ENCODE results near the gene CLSTN1. TPM values are rescaled to one million over a fixed set of nuclear protein-coding genes. Genes with fewer than 3 reads are reported as not detected.

Gene CLSTN1
- total and polyA plus RNA-seq, 2 of the 13 experiments (the other 11 are each of a cell fraction or from before 2014, with no cell fraction given): 19.7 to 29.8 TPM

- TF ChIP-seq FOXP4 (CRISPR knock-in tag; IDR thresholded peaks at IDR 0.05) (no peak), ZNF770 (CRISPR knock-in tag; IDR thresholded peaks at IDR 0.05) (no peak), HINFP (CRISPR knock-in tag; IDR thresholded peaks at IDR 0.05; ENCODE audit: low read depth) (no peak), CEBPG (CRISPR knock-in tag; IDR thresholded peaks at IDR 0.05) (peak; percentile 41; the same call in 1 of the 2 replicates)
Measured at GRCh38 chr1:9816199-9816598, 7.6 kb downstream of the CLSTN1 start (continued).

GRCh38 chr1:9815150-9815549 is 8.6 kb downstream of the CLSTN1 start:
- no peak for FAIRE-seq
- CTCF ChIA-PET (ENCODE audit: low intra/inter-chr PET ratio, low total read pairs): no interaction called here
- in situ Hi-C loops (cut with HindIII; ENCODE audit: extremely low pct_ligation_motif_present, low pct_unique_long_range_greater_than_20kb): no loop called here

More at GRCh38 chr1:9815150-9815549, 8.6 kb downstream of the CLSTN1 start:
- DNase-seq (ENCODE audit: low spot score) (peak; percentile 64), ATAC-seq (peak; percentile 85)
- no TSS peak for BruUV-seq (replicated peaks)
- Histone ChIP-seq H3K9ac (ENCODE audit: insufficient read depth, low read depth, low read length) (0 out of 2 replicates have a peak overlapping the region, but pooled peaks have one; percentile 32), H3K27me3 (ENCODE audit: control insufficient read depth in 1 of 2, insufficient read depth in 2 of 2, low read length in 2 of 2) (no peaks in the 10 kb centered on the region), H3K27ac (ENCODE audit: extremely low read length, insufficient read depth, low read length) (peak overlapping the region; percentile 77), H3K4me1 (ENCODE audit: insufficient read depth, low read length) (peaks cover 64% of the 10 kb centered on the region), H3K79me2 (ENCODE audit: insufficient read depth, low read length) (peaks cover 74% of the 10 kb centered on the region), H2AFZ (ENCODE audit: low read length) (no peak overlapping the region), H3K36me3 (replicated peaks in 1 of 2; ENCODE audit: control insufficient read depth in 1 of 2, insufficient read depth in 2 of 2, low read length in 2 of 2) (no peaks in the 10 kb centered on the region), H4K20me1 (ENCODE audit: insufficient read depth, low read length) (no peaks in the 10 kb centered on the region), H3K4me3 (replicated peaks in 1 of 3; ENCODE audit: insufficient read depth in 1 of 3, low read depth in 2 of 3, low read length in 3 of 3) (no peak overlapping the region; a peak in 1 of 6 replicates), H3K4me2 (ENCODE audit: low read depth, low read length) (peak overlapping the region; percentile 59), H3K9me3 (ENCODE audit: low read length) (no peaks in the 10 kb centered on the region)
- POLR2A ChIA-PET: interaction anchor here (0.9 kb wide), 1 partner anchor 12 kb away, joined by 3 read pairs; no protein-coding TSS in a partner anchor
- 30% methylated on average over 2 of the region's 2 CpGs for WGBS (ENCODE audit: low lambda C conversion rate)
- TF ChIP-seq SOX13 (IDR thresholded peaks at IDR 0.05) (no peak), SOX13 (CRISPR knock-in tag; conservative IDR thresholded peaks at IDR 0.05 in 1 of 2, IDR thresholded peaks at IDR 0.05 in 1 of 2) (peak in 1 of 2 experiments; percentile 17; a peak in 1 of 4 replicates), TGIF2 (CRISPR knock-in tag; IDR thresholded peaks at IDR 0.05) (no peak), NCOR1 (IDR thresholded peaks at IDR 0.05; ENCODE audit: borderline replicate concordance, low read length) (peak; percentile 56; the same call in 1 of the 2 replicates), ZNF280D (CRISPR knock-in tag; IDR thresholded peaks at IDR 0.05) (no peak), DDIT3 (CRISPR knock-in tag; IDR thresholded peaks at IDR 0.05) (no peak), ELF3 (CRISPR knock-in tag; IDR thresholded peaks at IDR 0.05) (0 out of 2 replicates have a peak, but pooled peaks have one; percentile 41), SAP130 (CRISPR knock-in tag; IDR thresholded peaks at IDR 0.05; ENCODE audit: low read depth) (0 out of 2 replicates have a peak, but pooled peaks have one; percentile 21), SP4 (CRISPR knock-in tag; IDR thresholded peaks at IDR 0.05) (no peak), RARA (CRISPR knock-in tag; IDR thresholded peaks at IDR 0.05) (peak; percentile 46; the same call in 1 of the 2 replicates), HNF4A (CRISPR knock-in tag; IDR thresholded peaks at IDR 0.05) (peak; percentile 53)
- intact Hi-C loops (cut with micrococcal nuclease; ENCODE audit: unreplicated experiment): no loop called here

Measured in HepG2 (cell line).